HEK293 (cell line): Measurements from ENCODE around the gene NCBP1.
A peak's percentile ranks its signal among the peaks of the same experiment; 100 is the strongest.

Experiments
- CTCF ChIA-PET: fragments of 350-600 bp; formaldehyde crosslinking; extraction: SDS; loops from one replicate; lab custom pipeline; 2021; ENCODE audit warnings: antibody characterized with exemption; lab: Yijun Ruan, JAX
- POLR2A ChIA-PET: fragments of 300-600 bp; formaldehyde crosslinking; extraction: SDS; loops from one replicate; lab custom pipeline; 2020; ENCODE audit warnings: antibody characterized with exemption, inconsistent platforms; lab: Yijun Ruan, JAX
- H3K27ac ChIP-seq: fragments of 200-500 bp; sonication (Bioruptor generic); 2 replicates; pipeline ENCODE4 v1.5.1; 2014; ENCODE audit warnings: low read depth, low read length, control low read depth, inconsistent platforms; ENCODE audit errors: extremely low read depth
- H3K36me3 ChIP-seq, 2 experiments: fragments of 200-500 bp in 1 of 2; sonication (Bioruptor generic) in 1 of 2; 1 replicate in 1 of 2; 2 replicates in 1 of 2; pipeline ENCODE4 v1.5.1; 2014 to 2017; ENCODE audit warnings: inconsistent platforms in 2 of 2, low read length in 2 of 2; ENCODE audit not compliant: control insufficient read depth in 2 of 2, insufficient read depth in 1 of 2
- H3K4me1 ChIP-seq: fragments of 200-500 bp; sonication (Bioruptor generic); 2 replicates; pipeline ENCODE4 v1.5.1; 2014; ENCODE audit warnings: mild to moderate bottlenecking, low read length, inconsistent platforms; ENCODE audit not compliant: control insufficient read depth, insufficient read depth
- H3K4me3 ChIP-seq: 2 replicates; pipeline ENCODE4 v1.5.1; 2011; ENCODE audit warnings: low read depth, mild to moderate bottlenecking, control low read depth, low read length, moderate library complexity
- H3K9me3 ChIP-seq: fragments of 200-500 bp; sonication (Bioruptor generic); 2 replicates; pipeline ENCODE4 v1.5.1; 2014; ENCODE audit warnings: low read depth, low read length, inconsistent platforms; ENCODE audit not compliant: control insufficient read depth, insufficient read depth
- GLI4 ChIP-seq: fragments of 450-650 bp; formaldehyde crosslinking; IDR thresholded peaks from 2 replicates; pipeline ENCODE4 v1.5.1; 2016; ENCODE audit warnings: missing biosample characterization, missing genetic modification characterization
- HOXC10 ChIP-seq: sonication (generic); formaldehyde crosslinking; IDR thresholded peaks from 2 replicates; pipeline ENCODE4 v1.8.1; 2023; ENCODE audit warnings: mild to moderate bottlenecking, missing genetic modification reagents
- MZF1 ChIP-seq: fragments of 450-650 bp; formaldehyde crosslinking; IDR thresholded peaks from 2 replicates; pipeline ENCODE4 v1.5.1; 2017; ENCODE audit warnings: missing biosample characterization, missing genetic modification characterization, borderline replicate concordance
- REPIN1 ChIP-seq: fragments of 450-650 bp; formaldehyde crosslinking; IDR thresholded peaks from 2 replicates; pipeline ENCODE4 v1.5.1; 2017; ENCODE audit warnings: missing biosample characterization, missing genetic modification characterization, low read depth
- SCRT2 ChIP-seq: fragments of 450-650 bp; formaldehyde crosslinking; IDR thresholded peaks from 2 replicates; pipeline ENCODE4 v1.5.1; 2016; ENCODE audit warnings: missing biosample characterization, missing genetic modification characterization
- SP7 ChIP-seq: fragments of 450-650 bp; formaldehyde crosslinking; IDR thresholded peaks from 2 replicates; pipeline ENCODE4 v1.5.1; 2016; ENCODE audit warnings: missing biosample characterization, missing genetic modification characterization
- TRIM28 ChIP-seq: IDR thresholded peaks from 2 replicates; pipeline ENCODE4 v1.6.1; 2011; ENCODE audit warnings: low read length, control low read depth, borderline replicate concordance
- ZBTB17 ChIP-seq: fragments of 450-650 bp; formaldehyde crosslinking; IDR thresholded peaks from 2 replicates; pipeline ENCODE4 v1.5.1; 2016; ENCODE audit warnings: missing biosample characterization, missing genetic modification characterization
- ZBTB44 ChIP-seq: fragments of 450-650 bp; IDR thresholded peaks from 2 replicates; pipeline ENCODE4 v1.5.1; 2018; ENCODE audit warnings: missing biosample characterization, mild to moderate bottlenecking, missing genetic modification characterization
- ZFHX2 ChIP-seq: fragments of 450-650 bp; formaldehyde crosslinking; conservative IDR thresholded peaks from 2 replicates; pipeline ENCODE4 v1.5.1; 2016; ENCODE audit warnings: missing biosample characterization, missing genetic modification characterization
- ZNF2 ChIP-seq: fragments of 450-650 bp; formaldehyde crosslinking; IDR thresholded peaks from 2 replicates; pipeline ENCODE4 v1.5.1; 2016; ENCODE audit warnings: missing biosample characterization, missing genetic modification characterization
- ZNF23 ChIP-seq: fragments of 450-650 bp; formaldehyde crosslinking; IDR thresholded peaks from 2 replicates; pipeline ENCODE4 v1.5.1; 2016; ENCODE audit warnings: missing biosample characterization, missing genetic modification characterization, borderline replicate concordance
- ZNF239 ChIP-seq: fragments of 450-650 bp; formaldehyde crosslinking; IDR thresholded peaks from 2 replicates; pipeline ENCODE4 v1.5.1; 2016; ENCODE audit warnings: missing biosample characterization, missing genetic modification characterization
- ZNF24 ChIP-seq: fragments of 450-650 bp; formaldehyde crosslinking; IDR thresholded peaks from 2 replicates; pipeline ENCODE4 v1.5.1; 2016; ENCODE audit warnings: missing biosample characterization, missing genetic modification characterization
- ZNF311 ChIP-seq: fragments of 450-650 bp; formaldehyde crosslinking; IDR thresholded peaks from 2 replicates; pipeline ENCODE4 v1.5.1; 2017; ENCODE audit warnings: missing biosample characterization, missing genetic modification characterization, borderline replicate concordance
- ZNF354C ChIP-seq: fragments of 450-650 bp; formaldehyde crosslinking; IDR thresholded peaks from 2 replicates; pipeline ENCODE4 v1.5.1; 2016; ENCODE audit warnings: missing biosample characterization, missing genetic modification characterization, low read depth, borderline replicate concordance
- ZNF521 ChIP-seq: fragments of 450-650 bp; formaldehyde crosslinking; IDR thresholded peaks from 2 replicates; pipeline ENCODE4 v1.5.1; 2017; ENCODE audit warnings: missing biosample characterization, mild to moderate bottlenecking, missing genetic modification characterization
- ZNF544 ChIP-seq: fragments of 450-650 bp; formaldehyde crosslinking; IDR thresholded peaks from 2 replicates; pipeline ENCODE4 v1.5.0; 2017; ENCODE audit warnings: missing biosample characterization, missing genetic modification characterization
- ZNF549 ChIP-seq: fragments of 450-650 bp; IDR thresholded peaks from 2 replicates; pipeline ENCODE4 v1.5.1; 2018; ENCODE audit warnings: missing biosample characterization, missing genetic modification characterization, mild to moderate bottlenecking, inconsistent platforms, moderate library complexity
- ZNF658 ChIP-seq: fragments of 450-650 bp; formaldehyde crosslinking; IDR thresholded peaks from 2 replicates; pipeline ENCODE4; 2016; ENCODE audit warnings: missing biosample characterization, missing genetic modification characterization
- ZNF701 ChIP-seq: fragments of 450-650 bp; formaldehyde crosslinking; IDR thresholded peaks from 2 replicates; pipeline ENCODE4 v1.5.1; 2016; ENCODE audit warnings: missing biosample characterization, missing genetic modification characterization
- ZNF777 ChIP-seq: fragments of 450-650 bp; formaldehyde crosslinking; IDR thresholded peaks from 2 replicates; pipeline ENCODE4 v1.5.1; 2017; ENCODE audit warnings: missing biosample characterization, missing genetic modification characterization, borderline replicate concordance
- ZSCAN16 ChIP-seq: fragments of 450-650 bp; formaldehyde crosslinking; IDR thresholded peaks from 2 replicates; pipeline ENCODE4 v1.5.1; 2016; ENCODE audit warnings: missing biosample characterization, missing genetic modification characterization
- TF ChIP-seq, protein P1 (sequence below): fragments of 450-650 bp; formaldehyde crosslinking; IDR thresholded peaks from 2 replicates; pipeline ENCODE4 v1.5.1; 2016; ENCODE audit warnings: missing biosample characterization, missing genetic modification characterization
- TF ChIP-seq, protein P2 (sequence below): fragments of 450-650 bp; formaldehyde crosslinking; IDR thresholded peaks from 2 replicates; pipeline ENCODE4 v1.5.1; 2016; ENCODE audit warnings: missing biosample characterization, missing genetic modification characterization

The NCBP1 gene

DNA sequence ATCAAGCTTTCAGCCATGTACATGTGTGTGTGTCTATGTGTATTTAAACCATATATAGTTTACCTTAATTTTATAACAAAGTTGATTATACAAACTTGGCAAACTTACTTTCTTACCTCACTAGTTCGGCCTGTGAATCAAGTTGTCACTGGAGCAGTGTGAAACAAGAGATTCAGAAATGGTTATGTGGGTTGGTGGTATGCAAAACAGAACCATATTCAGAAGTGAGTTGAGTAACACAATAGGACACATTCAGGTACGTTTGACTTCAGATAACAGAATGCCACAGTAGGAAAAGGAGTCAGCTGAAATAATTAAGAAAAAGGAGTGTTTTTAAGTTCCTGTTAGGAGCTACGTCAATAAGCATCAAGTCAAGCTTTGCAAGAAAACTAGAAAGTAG is 42.0 kb downstream of the NCBP1 start:
- Histone ChIP-seq H3K36me3 (peaks cover 7 to 88% of the 10 kb centered on the region in 2 experiments), H3K4me3 (no peak overlapping the region), H3K9me3 (no peaks in the 10 kb centered on the region), H3K27ac (no peak overlapping the region), H3K4me1 (no peaks in the 10 kb centered on the region)
- ChIA-PET CTCF (interaction anchor here (0.6 to 1.2 kb wide), 2 partner anchors 60 to 1323 kb away, joined by 3 to 5 read pairs; no protein-coding TSS in a partner anchor), POLR2A (no interaction called here)
- TF ChIP-seq ZSCAN16 (tag by site-specific recombination) (no peak), ZNF354C (tag by site-specific recombination) (no peak), GLI4 (tag by site-specific recombination) (no peak), ZNF2 (tag by site-specific recombination) (no peak), ZBTB44 (tag by site-specific recombination) (no peak), REPIN1 (tag by site-specific recombination) (no peak), ZNF658 (no peak), ZFHX2 (tag by site-specific recombination) (no peak), ZBTB17 (tag by site-specific recombination) (no peak), ZNF701 (tag by site-specific recombination) (no peak), ZNF521 (no peak), SCRT2 (tag by site-specific recombination) (no peak), ZNF23 (tag by site-specific recombination) (no peak), ZNF777 (tag by site-specific recombination) (no peak)
- TF ChIP-seq, protein P1, sequence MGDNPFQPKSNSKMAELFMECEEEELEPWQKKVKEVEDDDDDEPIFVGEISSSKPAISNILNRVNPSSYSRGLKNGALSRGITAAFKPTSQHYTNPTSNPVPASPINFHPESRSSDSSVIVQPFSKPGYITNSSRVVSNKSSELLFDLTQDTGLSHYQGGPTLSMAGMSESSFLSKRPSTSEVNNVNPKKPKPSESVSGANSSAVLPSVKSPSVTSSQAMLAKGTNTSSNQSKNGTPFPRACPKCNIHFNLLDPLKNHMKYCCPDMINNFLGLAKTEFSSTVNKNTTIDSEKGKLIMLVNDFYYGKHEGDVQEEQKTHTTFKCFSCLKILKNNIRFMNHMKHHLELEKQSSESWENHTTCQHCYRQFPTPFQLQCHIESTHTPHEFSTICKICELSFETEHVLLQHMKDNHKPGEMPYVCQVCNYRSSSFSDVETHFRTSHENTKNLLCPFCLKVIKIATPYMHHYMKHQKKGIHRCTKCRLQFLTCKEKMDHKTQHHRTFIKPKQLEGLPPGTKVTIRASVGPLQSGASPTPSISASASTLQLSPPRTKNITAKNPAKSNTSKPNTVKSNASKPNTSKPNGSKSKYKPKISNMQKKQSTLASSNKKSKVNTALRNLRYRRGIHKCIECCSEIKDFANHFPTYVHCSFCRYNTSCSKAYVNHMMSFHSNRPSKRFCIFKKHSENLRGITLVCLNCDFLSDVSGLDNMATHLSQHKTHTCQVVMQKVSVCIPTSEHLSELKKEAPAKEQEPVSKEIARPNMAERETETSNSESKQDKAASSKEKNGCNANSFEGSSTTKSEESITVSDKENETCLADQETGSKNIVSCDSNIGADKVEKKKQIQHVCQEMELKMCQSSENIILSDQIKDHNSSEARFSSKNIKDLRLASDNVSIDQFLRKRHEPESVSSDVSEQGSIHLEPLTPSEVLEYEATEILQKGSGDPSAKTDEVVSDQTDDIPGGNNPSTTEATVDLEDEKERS (tag by site-specific recombination) = no peak
- TF ChIP-seq, protein P2, sequence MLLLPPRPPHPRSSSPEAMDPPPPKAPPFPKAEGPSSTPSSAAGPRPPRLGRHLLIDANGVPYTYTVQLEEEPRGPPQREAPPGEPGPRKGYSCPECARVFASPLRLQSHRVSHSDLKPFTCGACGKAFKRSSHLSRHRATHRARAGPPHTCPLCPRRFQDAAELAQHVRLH (tag by site-specific recombination) = no peak

- Histone ChIP-seq H3K27ac (no peak overlapping the region), H3K4me1 (no peaks in the 10 kb centered on the region), H3K36me3 (peaks cover 16 to 78% of the 10 kb centered on the region in 2 experiments), H3K9me3 (no peaks in the 10 kb centered on the region)
- POLR2A ChIA-PET = interaction anchor here (1.2 kb wide), 1 partner anchor 15 kb away, joined by 3 read pairs; the partner anchor contains the start of gene XPA
- TF ChIP-seq ZNF311 (tag by site-specific recombination) (no peak), HOXC10 (CRISPR knock-in tag) (no peak), TRIM28 (no peak), ZNF24 (tag by site-specific recombination) (no peak), MZF1 (tag by site-specific recombination) (no peak), ZNF549 (tag by site-specific recombination) (no peak), SP7 (tag by site-specific recombination) (peak; percentile 82), ZNF544 (tag by site-specific recombination) (no peak), ZNF239 (tag by site-specific recombination) (no peak)
- TF ChIP-seq, all 188 proteins: peak for 1
- CTCF ChIA-PET = interaction anchor here (0.7 kb wide), 1 partner anchor 9 kb away, joined by 3 read pairs; no protein-coding TSS in a partner anchor
- no peak overlapping the region for H3K4me3 ChIP-seq
These were observed 48.6 kb downstream of the NCBP1 start for GRCh38 chr9:97682242-97682641.
